Pulmonary artery endothelial cell (primary cell): ENCODE measurements around the gene MBD6. TPM values are rescaled to one million over a fixed set of nuclear protein-coding genes. Genes with fewer than 3 reads are reported as not detected.

Source experiments
- DNase-seq: peaks from one replicate; pipeline ENCODE4 v3.0.0-alpha.2; 2011; ENCODE audit warnings: low read depth, low spot score
- total RNA-seq: library from RNA; depleted of rRNA; stranded (reverse); fragments of >200 nt; gene quantifications from 2 replicates; pipeline ENCODE4 v1.2.3, GENCODE V29; 2014

MBD6 gene
- 5.3 and 8.3 TPM in 2 replicates for total RNA-seq

GRCh38 chr12:57522011-57522886, at the start of gene MBD6:
Gene MBD6 (plus strand): TSS chr12:57522824. CDS start chr12:57524304, 1,480 bp downstream.
- peak; percentile 59 for DNase-seq

- DNase-seq, result no peak
These were observed 49.2 kb upstream of the MBD6 start for GRCh38 chr12:57473392-57473791.

GRCh38 chr12:57473886-57474285, 48.7 kb upstream of the MBD6 start:
- DNase-seq, result no peak

GRCh38 chr12:57474430-57474829, 48.2 kb upstream of the MBD6 start:
- no peak for DNase-seq

- DNase-seq, result no peak
These were observed 47.8 kb upstream of the MBD6 start for GRCh38 chr12:57474862-57475261.

- no peak for DNase-seq
These were observed 47.1 kb upstream of the MBD6 start for GRCh38 chr12:57475271-57476161.

GRCh38 chr12:57476162-57476992, 46.2 kb upstream of the MBD6 start:
- DNase-seq, result no peak

GRCh38 chr12:57476993-57477709, 45.5 kb upstream of the MBD6 start:
- no peak for DNase-seq

- no peak for DNase-seq
These were observed 44.6 kb upstream of the MBD6 start for GRCh38 chr12:57477710-57478681.

- no peak for DNase-seq
These were observed 43.6 kb upstream of the MBD6 start for GRCh38 chr12:57479043-57479375.

- no peak for DNase-seq
These were observed 43.1 kb upstream of the MBD6 start, which contains the start of gene ARHGAP9 for GRCh38 chr12:57479376-57480115. Gene ARHGAP9 (minus strand): TSS chr12:57479866. CDS start chr12:57479406, 460 bp downstream.

GRCh38 chr12:57481671-57482070, 41.0 kb upstream of the MBD6 start:
- DNase-seq, result no peak

GRCh38 chr12:57483466-57483865, 39.2 kb upstream of the MBD6 start:
- no peak for DNase-seq

- no peak for DNase-seq
These were observed 36.9 kb upstream of the MBD6 start for GRCh38 chr12:57485695-57486094.

GRCh38 chr12:57487055-57487596, 35.5 kb upstream of the MBD6 start:
- DNase-seq, result no peak

GRCh38 chr12:57487597-57488401, 34.8 kb upstream of the MBD6 start, which contains the start of gene MARS1:
Gene MARS1 (plus strand): TSS chr12:57488068. CDS start chr12:57488091, 23 bp downstream.
- peak; percentile 78 for DNase-seq

GRCh38 chr12:57488402-57489156, 34.0 kb upstream of the MBD6 start:
- DNase-seq, result no peak
